Midbrain (tissue), 1 donor: ENCODE results near the gene IMMT.
"Not testable (repeated sequence)": the region's sequence is repeated elsewhere in the genome, so short reads cannot be mapped to it uniquely, and the experiment has no call there.

ENCODE experiments used
- DNase-seq: peaks from one replicate; lab custom pipeline; 2025; lab: John Stamatoyannopoulos, UW

IMMT gene

GRCh38 chr2:86226070-86226469 lies 30.8 kb upstream of the IMMT start:
- no peak for DNase-seq

DNA sequence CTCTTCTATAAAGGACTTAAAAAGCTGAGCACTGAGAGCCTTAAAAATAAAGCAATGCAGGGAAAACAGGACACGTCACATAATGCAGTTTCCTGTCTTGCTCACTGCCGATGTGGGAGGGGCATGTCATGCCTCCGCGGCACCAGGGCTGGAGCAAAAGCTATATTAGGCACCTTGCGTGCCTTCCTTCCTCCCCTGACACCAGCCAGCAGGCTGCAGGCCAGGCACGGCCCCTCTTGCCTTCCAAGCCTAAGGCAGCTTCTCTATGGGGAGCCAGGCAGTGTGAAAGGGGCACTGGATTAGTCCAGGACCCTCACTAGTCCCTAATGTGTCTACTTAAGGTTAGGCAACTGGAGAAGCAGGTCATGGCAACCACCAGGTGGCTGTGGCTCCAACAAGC lies 30.3 kb upstream of the IMMT start:
- peak; percentile 42 for DNase-seq

DNA sequence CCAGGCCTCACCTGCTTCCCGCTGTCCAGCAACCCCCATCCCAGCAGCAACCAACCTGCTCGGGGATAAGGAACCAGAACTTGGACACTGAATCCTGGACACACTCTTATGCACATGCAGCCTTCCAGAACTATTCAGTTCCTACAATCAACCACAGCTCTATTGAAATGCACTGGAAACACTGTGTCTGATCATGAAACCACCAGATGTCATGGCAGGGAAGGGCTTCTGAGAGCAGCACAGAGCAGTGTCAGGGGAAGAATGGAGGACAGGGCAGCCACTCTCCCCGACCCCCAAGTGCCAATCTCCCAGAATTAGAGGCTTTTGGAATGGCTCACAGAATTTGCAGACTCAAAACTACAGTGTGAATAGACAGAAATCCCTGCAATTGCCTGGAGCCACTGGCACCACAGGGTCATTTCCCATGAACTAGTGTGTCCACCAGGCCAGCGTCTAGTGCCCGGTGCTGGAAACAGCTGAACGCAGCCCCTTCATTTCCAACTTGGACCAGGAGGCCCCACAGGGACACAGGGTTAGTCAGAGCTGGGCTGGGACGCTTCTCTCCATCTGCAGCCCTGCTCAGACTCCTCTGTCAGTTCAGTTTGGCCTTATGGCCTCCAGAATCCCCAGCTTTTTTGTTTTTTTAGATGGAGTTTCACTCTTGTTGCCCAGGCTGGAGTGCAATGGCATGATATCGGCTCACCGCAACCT lies 29.5 kb upstream of the IMMT start:
- DNase-seq: no peak

DNA sequence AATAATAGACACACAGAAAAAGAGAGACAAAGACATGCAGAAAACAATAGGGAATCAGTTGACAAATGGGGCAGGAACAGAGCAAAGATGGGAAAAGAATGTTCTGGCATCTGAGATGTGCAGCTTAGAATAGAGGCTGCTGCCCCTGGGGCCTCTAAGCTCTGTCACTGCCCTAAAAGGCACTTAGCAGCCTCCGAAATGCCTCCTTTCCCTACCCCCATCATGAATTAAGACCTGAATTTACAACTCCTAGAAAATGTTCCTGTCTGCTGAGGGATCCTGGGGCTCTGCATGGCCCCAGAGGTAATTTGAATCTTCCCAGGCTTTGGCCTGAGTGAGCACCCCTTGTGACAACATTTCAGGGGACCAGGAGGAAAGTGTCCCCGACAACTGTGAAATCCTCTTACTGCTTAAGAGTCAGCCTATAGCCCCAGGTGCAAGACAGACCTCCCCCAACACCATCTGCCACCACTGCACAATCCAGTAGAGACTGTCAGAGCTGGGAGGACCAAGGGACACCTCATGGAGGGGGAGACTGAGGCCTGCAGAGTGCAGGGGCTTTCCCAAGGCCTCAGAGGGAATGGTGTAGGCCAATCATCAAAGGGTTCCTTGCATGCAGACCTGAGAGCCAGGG lies 28.8 kb upstream of the IMMT start:
- DNase-seq: no peak

GRCh38 chr2:86223140-86223926 lies 28.1 kb upstream of the IMMT start:
- peak; percentile 65 for DNase-seq

GRCh38 chr2:86221066-86221684 lies 25.9 kb upstream of the IMMT start:
- peak; percentile 70 for DNase-seq

- no peak for DNase-seq
Measured at GRCh38 chr2:86219896-86220295, 24.6 kb upstream of the IMMT start.

DNA sequence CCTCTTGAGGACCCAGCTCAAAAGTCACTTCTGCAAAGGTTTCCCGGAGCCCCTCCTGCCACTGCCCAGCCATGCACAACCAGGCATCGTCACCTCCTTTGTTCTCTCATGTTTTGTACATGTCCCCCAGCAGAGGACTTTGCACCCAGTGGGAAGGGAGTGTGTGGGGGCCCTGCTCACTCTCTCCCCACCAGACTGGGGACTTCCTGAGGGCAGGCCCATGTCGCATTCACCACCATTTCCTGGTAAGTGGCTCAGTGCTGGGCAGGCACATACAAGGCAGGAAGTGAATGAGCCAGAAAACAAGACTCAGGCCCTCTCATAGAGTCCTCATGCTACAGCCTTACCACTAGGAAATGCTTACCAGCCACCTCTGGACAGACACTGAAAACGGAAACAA lies 22.9 kb upstream of the IMMT start:
- no peak for DNase-seq

GRCh38 chr2:86216575-86217555 lies 21.6 kb upstream of the IMMT start:
- DNase-seq: no peak

GRCh38 chr2:86214503-86214832 lies 19.2 kb upstream of the IMMT start:
- DNase-seq: no peak

DNA sequence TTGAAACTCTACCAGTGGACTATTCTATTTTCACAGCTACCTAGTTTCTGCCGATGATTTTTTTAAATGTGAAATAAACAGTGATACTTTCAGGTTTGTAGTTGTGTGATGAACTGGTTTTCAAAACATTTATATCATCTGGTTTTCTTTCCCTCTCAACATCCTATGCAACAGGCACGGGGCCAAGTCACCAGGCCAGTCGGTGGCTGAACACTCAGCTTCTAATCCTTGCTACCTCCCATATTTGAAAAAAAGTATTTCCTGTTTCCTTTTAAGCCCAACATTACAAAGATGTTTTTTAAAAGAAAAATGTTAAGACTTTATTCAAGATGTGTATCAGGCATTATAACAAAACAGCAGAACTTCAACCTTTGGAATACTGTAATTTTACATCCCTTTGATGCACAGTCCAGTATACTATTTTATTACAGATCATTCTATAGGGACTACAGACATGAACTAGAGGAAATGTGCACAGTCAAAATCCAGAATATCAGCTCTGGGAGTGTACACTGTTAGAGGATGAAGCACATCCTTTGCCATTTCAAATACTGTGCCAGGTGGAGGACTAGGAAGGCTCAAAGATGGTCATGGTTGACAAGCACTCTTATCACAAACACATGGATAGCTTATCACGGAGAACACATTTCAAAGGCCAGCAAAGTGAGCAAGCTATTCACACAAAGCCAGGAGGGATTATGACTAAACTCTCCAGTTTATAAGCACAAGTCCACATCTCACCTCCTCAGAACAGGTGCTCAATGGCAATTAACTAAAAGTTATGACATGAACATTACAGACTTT lies 18.6 kb upstream of the IMMT start:
- no peak for DNase-seq

DNA sequence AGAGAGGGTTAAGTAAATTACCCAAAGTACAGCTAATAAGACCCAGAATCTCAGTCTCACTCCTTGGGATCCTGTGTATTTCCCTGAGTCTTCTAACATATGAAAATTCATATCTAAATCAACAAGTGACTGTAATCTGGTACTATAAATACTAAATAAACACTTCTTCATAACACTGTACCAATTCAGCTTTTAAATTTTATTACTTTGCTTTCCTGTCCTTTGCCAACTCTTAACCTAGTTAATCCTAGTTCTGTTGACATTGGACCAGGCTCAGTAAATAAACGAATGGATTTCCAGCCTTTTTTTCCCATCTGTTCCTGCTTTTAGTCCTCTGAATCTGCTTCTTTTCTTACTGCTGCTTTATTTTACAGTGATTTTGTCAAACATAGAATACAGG lies 17.8 kb upstream of the IMMT start:
- DNase-seq: no peak

DNA sequence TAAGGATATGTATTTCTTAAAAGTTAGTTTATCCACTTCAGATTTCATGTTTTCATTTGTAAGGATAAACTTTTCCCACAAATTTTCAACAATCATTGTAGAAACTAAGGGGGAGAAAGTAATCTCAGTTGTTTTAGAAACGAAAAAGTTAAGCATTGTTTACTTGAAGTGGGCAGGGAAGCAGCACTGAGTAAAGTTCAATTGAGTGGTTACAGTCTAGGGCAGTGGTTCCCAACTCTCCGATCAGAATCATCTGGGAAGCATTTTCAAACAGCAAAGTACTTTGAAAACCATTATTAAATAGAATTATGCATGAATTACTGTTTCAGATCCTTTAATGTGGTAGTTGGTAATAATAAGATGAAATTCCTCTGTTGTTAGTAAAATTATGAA lies 16.5 kb upstream of the IMMT start:
- DNase-seq: no peak

GRCh38 chr2:86211033-86211795 lies 16.0 kb upstream of the IMMT start:
- DNase-seq: no peak

DNA sequence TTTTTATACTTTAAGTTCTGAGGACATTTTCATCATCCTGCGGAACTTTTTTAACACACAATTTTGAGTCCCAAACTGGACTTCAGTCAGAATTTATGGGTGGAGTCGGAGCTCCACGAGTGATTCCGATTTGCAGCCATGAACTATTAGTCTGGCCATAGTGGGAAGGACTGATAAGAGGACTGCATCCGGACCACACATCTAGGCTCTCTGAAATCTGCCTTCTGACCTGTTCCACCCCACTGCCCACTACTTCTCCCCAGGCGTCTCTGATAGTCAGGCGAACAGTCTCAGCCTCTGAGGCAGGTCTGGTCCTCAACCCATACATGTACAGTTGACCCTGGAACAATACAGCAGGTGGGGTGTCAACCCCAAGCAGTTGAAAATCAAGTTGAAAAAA lies 9.2 kb upstream of the IMMT start:
- DNase-seq: no peak

- DNase-seq: no peak
Measured at GRCh38 chr2:86203614-86204013, 8.4 kb upstream of the IMMT start.

DNA sequence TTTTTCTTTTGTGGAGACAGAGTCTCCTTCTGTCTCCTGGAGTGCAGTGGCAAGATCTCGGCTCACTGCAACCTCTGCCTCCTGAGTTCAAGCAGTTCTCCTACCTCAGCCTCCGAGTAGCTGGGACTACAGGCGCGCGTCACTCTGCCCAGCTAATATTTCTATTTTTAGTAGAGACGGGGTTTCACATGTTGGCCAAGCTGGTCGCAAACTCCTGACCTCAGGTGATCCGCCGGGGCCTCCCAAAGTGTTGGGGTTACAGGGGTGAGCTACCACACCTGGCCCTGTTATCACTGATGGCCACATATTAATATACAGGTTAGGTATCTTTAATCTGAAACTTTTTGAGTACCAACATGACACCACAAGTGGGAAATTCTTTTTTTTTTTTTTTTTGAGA lies 7.4 kb upstream of the IMMT start:
- DNase-seq: no peak

- DNase-seq: no peak
Measured at GRCh38 chr2:86202336-86202692, 7.1 kb upstream of the IMMT start.

DNA sequence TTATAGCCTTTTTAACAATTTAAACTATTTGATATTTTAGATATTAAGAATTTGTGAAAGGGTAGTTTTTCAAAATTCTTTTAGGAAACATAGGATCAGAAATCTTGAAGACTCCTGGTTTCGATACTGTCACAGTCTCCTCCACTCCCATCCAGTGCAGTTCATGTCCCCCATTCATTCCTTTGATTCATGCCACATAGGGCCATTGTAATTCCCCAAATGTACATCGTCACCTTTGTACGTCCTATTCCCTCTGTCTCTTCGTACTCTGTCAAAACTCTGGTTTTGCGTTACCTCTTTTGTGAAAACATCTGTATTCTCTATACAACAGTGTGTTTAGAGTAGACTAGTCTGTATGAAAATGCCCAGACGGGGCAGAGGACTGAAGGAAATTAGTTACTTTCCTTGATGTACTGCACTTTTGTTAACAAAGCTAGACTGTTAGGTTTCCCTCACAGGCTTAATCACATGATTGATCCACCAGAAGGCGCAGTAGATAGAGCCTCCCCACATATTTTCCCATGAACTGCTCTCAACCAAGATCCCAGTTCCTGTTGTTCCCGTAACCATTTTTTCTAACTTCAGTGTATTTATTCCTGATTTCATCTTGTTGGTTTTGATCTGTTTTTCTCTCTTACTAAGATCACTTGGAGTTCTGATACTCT lies 6.5 kb upstream of the IMMT start:
- peak; percentile 37 for DNase-seq

- DNase-seq: not testable (repeated sequence)
Measured at GRCh38 chr2:86200564-86200963, 5.3 kb upstream of the IMMT start.
